Neural crest cell (in vitro differentiated cells): ENCODE measurements around the gene KBTBD8. TPM values are rescaled to one million over a fixed set of nuclear protein-coding genes. Genes with fewer than 3 reads are reported as not detected.

ENCODE experiments used
- DNase-seq: peaks from one replicate; pipeline ENCODE4 v3.0.0; 2021; ENCODE audit warnings: low read depth, mixed read lengths, low spot score
- H3K27ac Mint-ChIP-seq: one replicate; pipeline ENCODE4 v1.8.0; 2021; ENCODE audit warnings: mild to moderate bottlenecking, mixed read lengths; ENCODE audit not compliant: unreplicated experiment
- H3K27me3 Mint-ChIP-seq: 2 replicates; pipeline ENCODE4 v1.8.0; 2021; ENCODE audit warnings: low read depth, mild to moderate bottlenecking, mixed read lengths
- H3K36me3 Mint-ChIP-seq: 2 replicates; pipeline ENCODE4 v1.8.0; 2021; ENCODE audit warnings: low read depth, mild to moderate bottlenecking, mixed read lengths
- H3K4me1 Mint-ChIP-seq: 2 replicates; pipeline ENCODE4 v1.8.0; 2021; ENCODE audit warnings: mixed read lengths
- H3K4me3 Mint-ChIP-seq: one replicate; pipeline ENCODE4 v1.8.0; 2021; ENCODE audit warnings: mild to moderate bottlenecking, mixed read lengths
- H3K9me3 Mint-ChIP-seq: 2 replicates; pipeline ENCODE4 v1.8.0; 2021; ENCODE audit warnings: mixed read lengths
- CTCF ChIP-seq: fragments of 200-600 bp; sonication (generic); conservative IDR thresholded peaks from 2 replicates; pipeline ENCODE4 v1.5.0; 2021; ENCODE audit warnings: antibody characterized with exemption, mild to moderate bottlenecking
- total RNA-seq: library from RNA; stranded (reverse); gene quantifications from 2 replicates; pipeline ENCODE4 v1.2.1, GENCODE V29; 2021

KBTBD8 gene
- total RNA-seq, 1 donor from 2014 or later: 9.9 TPM

GRCh38 chr3:66971891-66972551, 26.1 kb upstream of the KBTBD8 start:
- peak; percentile 69 for DNase-seq
- no peaks in the 10 kb centered on the region for H3K27me3 Mint-ChIP-seq
- H3K4me3 Mint-ChIP-seq: peak overlapping the region; percentile 25
- H3K27ac Mint-ChIP-seq: no peak overlapping the region
- H3K9me3 Mint-ChIP-seq: no peaks in the 10 kb centered on the region
- no peaks in the 10 kb centered on the region for H3K36me3 Mint-ChIP-seq
- peaks cover 21% of the 10 kb centered on the region for H3K4me1 Mint-ChIP-seq
- peak; percentile 91 for TF ChIP-seq CTCF

- H3K27me3 Mint-ChIP-seq: no peaks in the 10 kb centered on the region
- H3K27ac Mint-ChIP-seq: no peak overlapping the region
- H3K9me3 Mint-ChIP-seq: no peaks in the 10 kb centered on the region
- no peaks in the 10 kb centered on the region for H3K36me3 Mint-ChIP-seq
- TF ChIP-seq CTCF: no peak
- no peak overlapping the region for H3K4me3 Mint-ChIP-seq
- no peaks in the 10 kb centered on the region for H3K4me1 Mint-ChIP-seq
- DNase-seq: no peak
These were observed 17.3 kb upstream of the KBTBD8 start for GRCh38 chr3:66980791-66981190.

GRCh38 chr3:66983101-66983500, 15.0 kb upstream of the KBTBD8 start:
- TF ChIP-seq CTCF: no peak
- H3K9me3 Mint-ChIP-seq: no peaks in the 10 kb centered on the region
- no peak for DNase-seq
- no peaks in the 10 kb centered on the region for H3K36me3 Mint-ChIP-seq
- no peaks in the 10 kb centered on the region for H3K27me3 Mint-ChIP-seq
- H3K4me3 Mint-ChIP-seq: no peak overlapping the region
- no peaks in the 10 kb centered on the region for H3K4me1 Mint-ChIP-seq
- no peak overlapping the region for H3K27ac Mint-ChIP-seq

- H3K4me3 Mint-ChIP-seq: no peak overlapping the region
- H3K27ac Mint-ChIP-seq: no peak overlapping the region
- H3K36me3 Mint-ChIP-seq: no peaks in the 10 kb centered on the region
- peaks cover 11% of the 10 kb centered on the region for H3K4me1 Mint-ChIP-seq
- no peak for DNase-seq
- no peaks in the 10 kb centered on the region for H3K9me3 Mint-ChIP-seq
- no peaks in the 10 kb centered on the region for H3K27me3 Mint-ChIP-seq
- no peak for TF ChIP-seq CTCF
These were observed 12.7 kb upstream of the KBTBD8 start for GRCh38 chr3:66985336-66985920.

- Mint-ChIP-seq H3K27me3 (no peaks in the 10 kb centered on the region), H3K9me3 (no peaks in the 10 kb centered on the region), H3K4me1 (peaks cover 11% of the 10 kb centered on the region), H3K27ac (no peak overlapping the region), H3K4me3 (no peak overlapping the region), H3K36me3 (no peaks in the 10 kb centered on the region)
- no peak for TF ChIP-seq CTCF
- DNase-seq: no peak
These were observed 11.7 kb upstream of the KBTBD8 start for GRCh38 chr3:66986406-66986805.
